Psoas muscle (tissue), 8 donors: ENCODE data around the gene RECQL5. TPM values are rescaled to one million over a fixed set of nuclear protein-coding genes. Genes with fewer than 3 reads are reported as not detected.

Experiments used
- ATAC-seq, 4 donors: fragments of 200-7000 bp; cut with Tn5 transposase; one replicate each; pipeline ENCODE4 v1.9.1; 2020; ENCODE audit warnings: moderate library complexity in 3 of 4, mild to moderate bottlenecking in 2 of 4
- DNase-seq, 2 donors: peaks; one replicate each; pipeline ENCODE4 v3.0.0-alpha.2; 2020
- H3K27ac ChIP-seq: fragments of 200-600 bp; one replicate; pipeline ENCODE4 v1.8.0; 2022
- H3K27me3 ChIP-seq, 3 donors: fragments of 200-600 bp in 1 of 3; one replicate each; pipeline versions ENCODE4 v1.6.1 to v1.8.0; 2013 to 2022; ENCODE audit warnings: low read length in 2 of 3, mild to moderate bottlenecking in 2 of 3, moderate library complexity in 1 of 3; ENCODE audit not compliant: insufficient read depth in 3 of 3
- H3K36me3 ChIP-seq, 2 donors: fragments of 200-600 bp in 1 of 2; one replicate each; pipeline versions ENCODE4 v1.6.1 to v1.8.0; 2013 to 2022; ENCODE audit warnings: low read depth in 1 of 2, mild to moderate bottlenecking in 1 of 2, moderate library complexity in 1 of 2; ENCODE audit not compliant: insufficient read depth in 1 of 2
- H3K4me1 ChIP-seq: fragments of 200-600 bp; one replicate; pipeline ENCODE4 v1.8.0; 2022
- H3K4me3 ChIP-seq: fragments of 200-600 bp; one replicate; pipeline ENCODE4 v1.8.0; 2022; ENCODE audit warnings: mild to moderate bottlenecking
- H3K9me3 ChIP-seq: fragments of 200-600 bp; one replicate; pipeline ENCODE4 v1.8.0; 2022
- WGBS, 3 donors: extraction: QIAGEN DNeasy Blood & Tissue Kit; methylation state at CpG; one replicate each; pipeline versions ENCODE4 v1.1.6 to v1.1.7; 2013; 5-methylcytosine and 5-hydroxymethylcytosine counted together
- intact Hi-C, 2 donors: fragments of 100-400 bp; cut with DNase I; formaldehyde crosslinking; loops; one replicate each; pipeline versions ENCODE4 v1.11.0 to v1.14.2; 2022
- polyA plus RNA-seq, 3 donors: library from polyadenylated mRNA; stranded (reverse); fragments of 200-250 nt; gene quantifications; one replicate each; pipeline ENCODE4 v1.2.3, GENCODE V29; 2013
- total RNA-seq, 4 donors: library from RNA; stranded (reverse); fragmentation: NEBNext Ultra II Directional in 2 of 4; extraction: Animal tissue kit (Norgen Biotek cat#: 25700) in 2 of 4; gene quantifications; one replicate each; pipeline versions ENCODE4 v1.2.1 to v1.2.4, GENCODE V29; 2021 to 2023
- TF ChIP-seq, protein P1 (sequence below): fragments of 200-600 bp; IDR thresholded peaks from one replicate; pipeline ENCODE4 v1.8.0; 2022; ENCODE audit warnings: antibody characterized with exemption
- donor health status: healthy with polysubstance abuse.
- donor health status: DM: no; HTN: no; CAD: no; lungs with moderate emphysema.
- donor health status: Bipolar disorder and iron deficiency.
- donor health status: healthy.
- donor health status: DM: yes; HTN: yes; CAD: no.
- donor health status: DM: no; HTN: no; CAD: no.
- donor health status: DM: no; HTN: no; CAD: no.
- donor health status: DM: yes; HTN: yes; CAD: no.

The RECQL5 gene
- total and polyA plus RNA-seq, 7 donors, result 5.7 to 16.0 (median 8.0) TPM

- no peaks in the 10 kb centered on the region for H3K27me3 ChIP-seq
- no peaks in the 10 kb centered on the region for H3K9me3 ChIP-seq
- no peaks in the 10 kb centered on the region for H3K36me3 ChIP-seq
- 65 to 86% (median 78%) methylated on average over 8 to 9 of the region's 9 CpGs for WGBS, 3 donors
- no peaks in the 10 kb centered on the region for H3K4me1 ChIP-seq
- H3K4me3 ChIP-seq, result no peak overlapping the region
- TF ChIP-seq, protein P1, sequence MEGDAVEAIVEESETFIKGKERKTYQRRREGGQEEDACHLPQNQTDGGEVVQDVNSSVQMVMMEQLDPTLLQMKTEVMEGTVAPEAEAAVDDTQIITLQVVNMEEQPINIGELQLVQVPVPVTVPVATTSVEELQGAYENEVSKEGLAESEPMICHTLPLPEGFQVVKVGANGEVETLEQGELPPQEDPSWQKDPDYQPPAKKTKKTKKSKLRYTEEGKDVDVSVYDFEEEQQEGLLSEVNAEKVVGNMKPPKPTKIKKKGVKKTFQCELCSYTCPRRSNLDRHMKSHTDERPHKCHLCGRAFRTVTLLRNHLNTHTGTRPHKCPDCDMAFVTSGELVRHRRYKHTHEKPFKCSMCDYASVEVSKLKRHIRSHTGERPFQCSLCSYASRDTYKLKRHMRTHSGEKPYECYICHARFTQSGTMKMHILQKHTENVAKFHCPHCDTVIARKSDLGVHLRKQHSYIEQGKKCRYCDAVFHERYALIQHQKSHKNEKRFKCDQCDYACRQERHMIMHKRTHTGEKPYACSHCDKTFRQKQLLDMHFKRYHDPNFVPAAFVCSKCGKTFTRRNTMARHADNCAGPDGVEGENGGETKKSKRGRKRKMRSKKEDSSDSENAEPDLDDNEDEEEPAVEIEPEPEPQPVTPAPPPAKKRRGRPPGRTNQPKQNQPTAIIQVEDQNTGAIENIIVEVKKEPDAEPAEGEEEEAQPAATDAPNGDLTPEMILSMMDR, result no peak
- DNase-seq (no peak), ATAC-seq (peak in 2 of 4 donors; percentile 21 to 23)
- intact Hi-C loops, result no loop called here
- H3K27ac ChIP-seq, result no peak overlapping the region
Observed at GRCh38 chr17:75603123-75603522, 63.8 kb downstream of the RECQL5 start.

GRCh38 chr17:75602644-75603043, 64.3 kb downstream of the RECQL5 start:
- peak in 3 of 4 donors; percentile 11 to 25 (median 15) for ATAC-seq
- no peak overlapping the region for H3K4me3 ChIP-seq
- no peaks in the 10 kb centered on the region for H3K36me3 ChIP-seq
- 50 to 74% (median 51%) methylated on average over 10 to 12 of the region's 12 CpGs for WGBS, 3 donors
- H3K27ac ChIP-seq, result no peak overlapping the region
- H3K4me1 ChIP-seq, result no peaks in the 10 kb centered on the region
- intact Hi-C loops, result no loop called here
- no peaks in the 10 kb centered on the region for H3K9me3 ChIP-seq
- TF ChIP-seq, protein P1, result no peak
- no peaks in the 10 kb centered on the region for H3K27me3 ChIP-seq
- DNase-seq, result no peak

- no peaks in the 10 kb centered on the region for H3K36me3 ChIP-seq
- intact Hi-C loops, result no loop called here
- no peak overlapping the region for H3K27ac ChIP-seq
- no peaks in the 10 kb centered on the region for H3K4me1 ChIP-seq
- H3K27me3 ChIP-seq, result no peaks in the 10 kb centered on the region
- DNase-seq, result peak in 1 of 2 donors; percentile 46
- H3K4me3 ChIP-seq, result no peak overlapping the region
- WGBS, 3 donors, result 59 to 79% (median 64%) methylated on average over 28 of the region's 28 CpGs
- ATAC-seq, result peak; percentile 42 to 71 (median 62)
- no peaks in the 10 kb centered on the region for H3K9me3 ChIP-seq
- TF ChIP-seq, protein P1, result peak; percentile 53
Observed at GRCh38 chr17:75601057-75601987, 65.6 kb downstream of the RECQL5 start.

GRCh38 chr17:75596320-75597087, 70.5 kb downstream of the RECQL5 start:
- no peak for ATAC-seq
- TF ChIP-seq, protein P1, result no peak
- DNase-seq, result no peak
- intact Hi-C loops, result no loop called here
- Histone ChIP-seq H3K9me3 (no peaks in the 10 kb centered on the region), H3K27me3 (no peaks in the 10 kb centered on the region), H3K4me3 (no peak overlapping the region), H3K36me3 (no peaks in the 10 kb centered on the region), H3K27ac (no peak overlapping the region), H3K4me1 (no peaks in the 10 kb centered on the region)
- WGBS, 3 donors, result 72 to 87% (median 74%) methylated on average over 17 of the region's 17 CpGs
